ENCODE results near the gene CDKAL1. TPM values are rescaled to one million over a fixed set of nuclear protein-coding genes. Genes with fewer than 3 reads are reported as not detected.

Gene CDKAL1
- total RNA-seq, 5 donors from 2014 or later (not counting 1 experiment from before 2014, with no cell fraction given) = 18.8 to 29.9 (median 20.5) TPM

- Mint-ChIP-seq H3K36me3 (peaks cover 29% of the 10 kb centered on the region), H3K27ac (no peak overlapping the region)
- no CpG with 5 or more reads among the region's 3 CpGs for WGBS (ENCODE audit: insufficient coverage)
These were observed 390.8 kb downstream of the CDKAL1 start for GRCh38 chr6:20924911-20925543.

DNA sequence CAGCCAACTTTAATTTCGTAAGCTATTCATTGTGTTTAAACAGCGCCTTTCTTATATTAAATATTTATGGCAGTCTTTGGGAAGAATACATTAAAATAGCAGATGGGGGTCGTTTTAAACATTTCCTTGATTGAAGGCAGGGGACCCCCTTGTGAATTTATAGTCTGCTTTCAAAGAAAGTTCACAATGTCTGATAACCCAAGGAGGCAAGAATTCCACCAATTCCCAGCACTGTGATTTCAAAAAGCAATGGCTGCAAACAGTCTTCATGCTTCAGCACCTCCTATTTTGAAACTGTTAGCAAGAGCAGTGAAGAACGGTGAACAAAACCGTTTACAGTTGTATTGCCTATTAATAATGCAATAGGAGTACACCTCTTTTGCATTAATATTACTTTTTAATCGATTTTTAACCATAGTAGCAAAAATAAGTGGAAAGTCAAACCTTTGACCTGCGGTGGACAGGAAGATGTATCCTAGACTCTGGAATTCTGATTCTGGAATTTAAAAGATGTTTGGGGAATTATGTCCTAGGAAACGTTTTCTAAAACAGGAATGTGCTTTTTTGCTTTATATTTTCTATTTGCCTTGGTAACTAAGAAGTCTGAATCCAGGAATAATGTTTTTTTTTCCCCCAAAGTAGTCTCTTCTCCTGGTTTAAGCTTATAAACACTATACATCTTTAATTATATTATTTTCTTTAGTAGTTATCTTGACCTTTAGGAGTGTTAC, 393.0 kb downstream of the CDKAL1 start:
- Histone ChIP-seq H3K4me3 (ENCODE audit: control insufficient read depth in 1 of 2, extremely low read depth in 1 of 2, low read length in 1 of 2) (no peak overlapping the region), H3K9me3 (no peaks in the 10 kb centered on the region), H3K36me3 (ENCODE audit: control insufficient read depth in 2 of 2, extremely low read depth in 1 of 2, insufficient read depth in 1 of 2, low read length in 1 of 2) (no peaks in the 10 kb centered on the region), H3K4me1 (ENCODE audit: control insufficient read depth in 1 of 2, extremely low read depth in 1 of 2, insufficient read depth in 2 of 2, low read length in 2 of 2) (no peaks in the 10 kb centered on the region), H3K27ac (ENCODE audit: low read length) (no peak overlapping the region), H3K27me3 (replicated peaks in 1 of 2; ENCODE audit: control insufficient read depth in 2 of 2, extremely low read depth in 1 of 2, insufficient read depth in 2 of 2, low read length in 1 of 2) (no peaks in the 10 kb centered on the region)
- ChIA-PET CTCF (no interaction called here), POLR2A (interaction anchor here in 1 of 2 donors (0.5 kb wide), 1 partner anchor 93 kb away, joined by 3 read pairs; no protein-coding TSS in a partner anchor)
- Mint-ChIP-seq H3K27ac (no peak overlapping the region), H3K9me3 (no peaks in the 10 kb centered on the region), H3K36me3 (peaks cover 33% of the 10 kb centered on the region), H3K4me3 (no peak overlapping the region), H3K27me3 (no peaks in the 10 kb centered on the region), H3K4me1 (no peaks in the 10 kb centered on the region)
- ATAC-seq (replicated peaks in 1 of 4) (no peak), DNase-seq (no peak)
- 100% methylated on average over 1 of the region's 8 CpGs for whole genome bisulfite sequencing (ENCODE audit: insufficient coverage)

More at GRCh38 chr6:20924911-20925543, 390.8 kb downstream of the CDKAL1 start:
- H3K9me3 ChIP-seq = no peaks in the 10 kb centered on the region
- Mint-ChIP-seq H3K27me3 (no peaks in the 10 kb centered on the region), H3K9me3 (no peaks in the 10 kb centered on the region), H3K4me3 (no peak overlapping the region), H3K4me1 (no peaks in the 10 kb centered on the region)
- no peak for ATAC-seq (replicated peaks in 1 of 4)
- H3K27ac ChIP-seq (ENCODE audit: low read length) = no peak overlapping the region
- H3K4me3 ChIP-seq (ENCODE audit: control insufficient read depth in 1 of 2, extremely low read depth in 1 of 2, low read length in 1 of 2) = no peak overlapping the region
- H3K4me1 ChIP-seq (ENCODE audit: control insufficient read depth in 1 of 2, extremely low read depth in 1 of 2, insufficient read depth in 2 of 2, low read length in 2 of 2) = no peaks in the 10 kb centered on the region
- no peaks in the 10 kb centered on the region for H3K36me3 ChIP-seq (ENCODE audit: control insufficient read depth in 2 of 2, extremely low read depth in 1 of 2, insufficient read depth in 1 of 2, low read length in 1 of 2)
- H3K27me3 ChIP-seq (replicated peaks in 1 of 2; ENCODE audit: control insufficient read depth in 2 of 2, extremely low read depth in 1 of 2, insufficient read depth in 2 of 2, low read length in 1 of 2) = no peaks in the 10 kb centered on the region
- ChIA-PET CTCF (no interaction called here), POLR2A (no interaction called here)
- DNase-seq = no peak

DNA sequence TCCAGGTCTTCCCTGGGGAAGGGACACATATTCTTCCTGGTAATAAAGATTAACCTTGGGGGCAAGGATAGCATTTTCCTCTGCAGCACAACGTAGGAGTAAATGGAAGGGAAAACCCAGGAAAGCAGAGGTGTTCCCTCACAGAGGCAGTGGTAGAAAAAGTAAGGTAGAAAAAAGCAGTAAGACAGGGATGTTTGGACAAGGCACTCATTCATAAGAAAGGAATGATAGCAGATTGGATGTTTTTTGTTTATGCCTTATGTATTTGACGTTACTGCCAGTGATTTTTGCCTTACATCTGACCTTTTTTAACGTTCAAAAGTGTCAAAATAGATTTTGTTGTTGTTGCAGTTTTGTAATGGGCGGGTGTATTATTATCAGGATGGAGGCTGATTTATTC, 395.0 kb downstream of the CDKAL1 start:
- H3K27ac ChIP-seq (ENCODE audit: low read length) = no peak overlapping the region
- no peak overlapping the region for H3K4me3 ChIP-seq (ENCODE audit: control insufficient read depth in 1 of 2, extremely low read depth in 1 of 2, low read length in 1 of 2)
- Mint-ChIP-seq H3K27me3 (no peaks in the 10 kb centered on the region), H3K27ac (no peak overlapping the region), H3K9me3 (no peaks in the 10 kb centered on the region), H3K4me3 (no peak overlapping the region), H3K4me1 (no peaks in the 10 kb centered on the region), H3K36me3 (peaks cover 23% of the 10 kb centered on the region)
- H3K27me3 ChIP-seq (replicated peaks in 1 of 2; ENCODE audit: control insufficient read depth in 2 of 2, extremely low read depth in 1 of 2, insufficient read depth in 2 of 2, low read length in 1 of 2) = no peaks in the 10 kb centered on the region
- POLR2A ChIA-PET = no interaction called here
- CTCF ChIA-PET = no interaction called here
- ATAC-seq (replicated peaks in 1 of 4) (no peak), DNase-seq (no peak)
- no peaks in the 10 kb centered on the region for H3K36me3 ChIP-seq (ENCODE audit: control insufficient read depth in 2 of 2, extremely low read depth in 1 of 2, insufficient read depth in 1 of 2, low read length in 1 of 2)
- no peaks in the 10 kb centered on the region for H3K4me1 ChIP-seq (ENCODE audit: control insufficient read depth in 1 of 2, extremely low read depth in 1 of 2, insufficient read depth in 2 of 2, low read length in 2 of 2)
- H3K9me3 ChIP-seq = no peaks in the 10 kb centered on the region
- 100% methylated on average over 2 of the region's 4 CpGs for WGBS (ENCODE audit: insufficient coverage)

DNA sequence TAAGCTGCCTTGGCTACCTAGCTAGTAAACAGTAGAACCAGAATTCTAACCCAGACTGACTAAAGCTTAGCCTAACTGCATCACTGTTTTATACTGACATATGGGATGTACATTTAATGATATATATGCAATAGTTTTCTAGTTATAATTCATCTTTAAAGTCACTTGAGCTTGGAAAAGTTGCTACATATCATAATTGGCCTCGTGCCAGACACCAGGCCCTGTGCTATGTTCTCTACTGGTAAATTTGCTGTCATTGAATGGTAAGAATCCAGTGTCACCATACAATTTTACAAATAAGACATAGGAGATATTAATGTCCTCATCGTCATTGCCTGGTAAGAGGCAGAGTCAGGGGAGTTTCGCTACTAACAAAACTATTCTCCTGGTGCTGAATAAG, 396.8 kb downstream of the CDKAL1 start:
- DNase-seq = no peak
- no CpG with 5 or more reads among the region's 3 CpGs for WGBS (ENCODE audit: insufficient coverage)
- Histone ChIP-seq H3K9me3 (no peaks in the 10 kb centered on the region), H3K36me3 (ENCODE audit: control insufficient read depth in 2 of 2, extremely low read depth in 1 of 2, insufficient read depth in 1 of 2, low read length in 1 of 2) (no peaks in the 10 kb centered on the region), H3K4me3 (ENCODE audit: control insufficient read depth in 1 of 2, extremely low read depth in 1 of 2, low read length in 1 of 2) (no peak overlapping the region), H3K27me3 (replicated peaks in 1 of 2; ENCODE audit: control insufficient read depth in 2 of 2, extremely low read depth in 1 of 2, insufficient read depth in 2 of 2, low read length in 1 of 2) (no peaks in the 10 kb centered on the region), H3K4me1 (ENCODE audit: control insufficient read depth in 1 of 2, extremely low read depth in 1 of 2, insufficient read depth in 2 of 2, low read length in 2 of 2) (no peaks in the 10 kb centered on the region), H3K27ac (ENCODE audit: low read length) (no peak overlapping the region)
- H3K9me3 Mint-ChIP-seq = no peaks in the 10 kb centered on the region
- POLR2A ChIA-PET = no interaction called here
- no peak overlapping the region for H3K4me3 Mint-ChIP-seq
- ATAC-seq (replicated peaks in 1 of 4) = no peak
- H3K27ac Mint-ChIP-seq = no peak overlapping the region
- no peaks in the 10 kb centered on the region for H3K27me3 Mint-ChIP-seq
- no peaks in the 10 kb centered on the region for H3K4me1 Mint-ChIP-seq
- CTCF ChIA-PET = no interaction called here
- peaks cover 26% of the 10 kb centered on the region for H3K36me3 Mint-ChIP-seq

- Mint-ChIP-seq H3K27me3 (no peaks in the 10 kb centered on the region), H3K4me1 (no peaks in the 10 kb centered on the region), H3K4me3 (no peak overlapping the region), H3K36me3 (peaks cover 26% of the 10 kb centered on the region), H3K9me3 (no peaks in the 10 kb centered on the region), H3K27ac (no peak overlapping the region)
- no peak for DNase-seq
- H3K27me3 ChIP-seq (replicated peaks in 1 of 2; ENCODE audit: control insufficient read depth in 2 of 2, extremely low read depth in 1 of 2, insufficient read depth in 2 of 2, low read length in 1 of 2) = no peaks in the 10 kb centered on the region
- no peaks in the 10 kb centered on the region for H3K9me3 ChIP-seq
- no peaks in the 10 kb centered on the region for H3K4me1 ChIP-seq (ENCODE audit: control insufficient read depth in 1 of 2, extremely low read depth in 1 of 2, insufficient read depth in 2 of 2, low read length in 2 of 2)
- H3K36me3 ChIP-seq (ENCODE audit: control insufficient read depth in 2 of 2, extremely low read depth in 1 of 2, insufficient read depth in 1 of 2, low read length in 1 of 2) = no peaks in the 10 kb centered on the region
- H3K27ac ChIP-seq (ENCODE audit: low read length) = no peak overlapping the region
- no CpG with 5 or more reads among the region's 6 CpGs for WGBS (ENCODE audit: insufficient coverage)
- ChIA-PET POLR2A (no interaction called here), CTCF (no interaction called here)
- H3K4me3 ChIP-seq (ENCODE audit: control insufficient read depth in 1 of 2, extremely low read depth in 1 of 2, low read length in 1 of 2) = no peak overlapping the region
- ATAC-seq (replicated peaks in 1 of 4) = no peak
These were observed 397.5 kb downstream of the CDKAL1 start for GRCh38 chr6:20931772-20932171.

GRCh38 chr6:20932284-20932683, 398.0 kb downstream of the CDKAL1 start:
- ATAC-seq (replicated peaks in 1 of 4) (no peak), DNase-seq (no peak)
- no CpG with 5 or more reads among the region's 5 CpGs for WGBS (ENCODE audit: insufficient coverage)
- no peaks in the 10 kb centered on the region for H3K27me3 Mint-ChIP-seq
- peaks cover 28% of the 10 kb centered on the region for H3K36me3 Mint-ChIP-seq
- no peaks in the 10 kb centered on the region for H3K27me3 ChIP-seq (replicated peaks in 1 of 2; ENCODE audit: control insufficient read depth in 2 of 2, extremely low read depth in 1 of 2, insufficient read depth in 2 of 2, low read length in 1 of 2)
- POLR2A ChIA-PET = no interaction called here
- no peaks in the 10 kb centered on the region for H3K36me3 ChIP-seq (ENCODE audit: control insufficient read depth in 2 of 2, extremely low read depth in 1 of 2, insufficient read depth in 1 of 2, low read length in 1 of 2)
- no peak overlapping the region for H3K27ac Mint-ChIP-seq
- no peaks in the 10 kb centered on the region for H3K4me1 ChIP-seq (ENCODE audit: control insufficient read depth in 1 of 2, extremely low read depth in 1 of 2, insufficient read depth in 2 of 2, low read length in 2 of 2)
- H3K4me3 ChIP-seq (ENCODE audit: control insufficient read depth in 1 of 2, extremely low read depth in 1 of 2, low read length in 1 of 2) = no peak overlapping the region
- H3K4me1 Mint-ChIP-seq = no peaks in the 10 kb centered on the region
- H3K9me3 ChIP-seq = no peaks in the 10 kb centered on the region
- H3K4me3 Mint-ChIP-seq = no peak overlapping the region
- CTCF ChIA-PET = no interaction called here
- H3K27ac ChIP-seq (ENCODE audit: low read length) = no peak overlapping the region
- no peaks in the 10 kb centered on the region for H3K9me3 Mint-ChIP-seq

All from T-cell (primary cell).